Neural cell (in vitro differentiated cells): ENCODE data around the gene MLC1. TPM values are rescaled to one million over a fixed set of nuclear protein-coding genes. Genes with fewer than 3 reads are reported as not detected.

Experiments used
- H2AFZ ChIP-seq: fragments of 200-600, 300-800 bp; sonication (generic), shearing (Covaris generic); 2 replicates; pipeline ENCODE4 v1.6.0; 2014; ENCODE audit warnings: low read depth, mild to moderate bottlenecking, antibody characterized with exemption, low read length, moderate library complexity
- H3F3A ChIP-seq: fragments of 200-600 bp; shearing (Covaris generic); 2 replicates; pipeline ENCODE4 v1.6.1; 2016; ENCODE audit warnings: mild to moderate bottlenecking, moderate library complexity, mixed read lengths, antibody characterized with exemption, low read length; ENCODE audit not compliant: insufficient read depth, poor library complexity, severe bottlenecking
- H3K27ac ChIP-seq: fragments of 200-600, 300-800 bp; sonication (generic), shearing (Covaris generic); 2 replicates; pipeline ENCODE4 v1.5.1; 2014; ENCODE audit warnings: mild to moderate bottlenecking, low read length, moderate library complexity
- H3K27me3 ChIP-seq: fragments of 300-800, 200-600 bp; sonication (generic), shearing (Covaris generic); 2 replicates; pipeline ENCODE4 v1.6.0; 2014; ENCODE audit warnings: mild to moderate bottlenecking, low read depth, low read length, moderate library complexity; ENCODE audit not compliant: insufficient read depth
- H3K36me3 ChIP-seq: fragments of 300-800, 200-600 bp; sonication (generic), shearing (Covaris generic); 2 replicates; pipeline ENCODE4 v1.5.1; 2014; ENCODE audit warnings: mild to moderate bottlenecking, antibody characterized with exemption, low read length, moderate library complexity; ENCODE audit not compliant: insufficient read depth
- H3K4me2 ChIP-seq: fragments of 300-800, 200-600 bp; sonication (generic), shearing (Covaris generic); 2 replicates; pipeline ENCODE4 v1.6.0; 2014; ENCODE audit warnings: mild to moderate bottlenecking, low read length
- H3K4me3 ChIP-seq: fragments of 300-800, 200-600 bp; sonication (generic), shearing (Covaris generic); 2 replicates; pipeline ENCODE4 v1.5.1; 2014; ENCODE audit warnings: mild to moderate bottlenecking, low read length, moderate library complexity
- H3K79me2 ChIP-seq: fragments of 200-600 bp; shearing (Covaris generic); replicated peaks from 2 replicates; pipeline ENCODE4 v1.6.0; 2014; ENCODE audit warnings: mild to moderate bottlenecking, low read length, moderate library complexity; ENCODE audit not compliant: insufficient read depth
- H3K9ac ChIP-seq: fragments of 300-800, 200-600 bp; sonication (generic), shearing (Covaris generic); 2 replicates; pipeline ENCODE4 v1.6.1; 2016; ENCODE audit warnings: mild to moderate bottlenecking, low read length, mixed read lengths
- H3K9me2 ChIP-seq: fragments of 200-600 bp; shearing (Covaris generic); 2 replicates; pipeline ENCODE4 v1.6.1; 2016; ENCODE audit warnings: mild to moderate bottlenecking, low read length, mixed read lengths; ENCODE audit not compliant: insufficient read depth
- H3K9me3 ChIP-seq: fragments of 200-600, 300-800 bp; sonication (generic), shearing (Covaris generic); 2 replicates; pipeline ENCODE4 v1.6.1; 2016; ENCODE audit warnings: mild to moderate bottlenecking, mixed run types, low read length, moderate library complexity, mixed read lengths
- H4K20me1 ChIP-seq: fragments of 200-600 bp; shearing (Covaris generic); 2 replicates; pipeline ENCODE4 v1.6.1; 2016; ENCODE audit warnings: mild to moderate bottlenecking, mixed run types; ENCODE audit not compliant: insufficient read depth
- EP300 ChIP-seq: fragments of 450-650 bp; conservative IDR thresholded peaks from 2 replicates; pipeline ENCODE4 v1.6.1; 2014; ENCODE audit warnings: antibody characterized with exemption, mild to moderate bottlenecking, moderate library complexity; ENCODE audit not compliant: poor library complexity, severe bottlenecking
- EZH2 ChIP-seq: fragments of 200-600, 300-800 bp; shearing (Covaris generic), sonication (generic); IDR thresholded peaks from 2 replicates; pipeline ENCODE4 v1.6.1; 2014; ENCODE audit warnings: antibody characterized with exemption, low read length, borderline replicate concordance, mild to moderate bottlenecking; ENCODE audit not compliant: insufficient read depth, poor library complexity, severe bottlenecking
- MXI1 ChIP-seq: fragments of 450-650 bp; conservative IDR thresholded peaks from 2 replicates; pipeline ENCODE4 v1.6.1; 2014; ENCODE audit warnings: antibody characterized with exemption, mild to moderate bottlenecking; ENCODE audit not compliant: poor library complexity, severe bottlenecking
- POLR2AphosphoS5 ChIP-seq: IDR thresholded peaks from 2 replicates; pipeline ENCODE4 v1.6.1; 2012
- RAD21 ChIP-seq: fragments of 450-650 bp; conservative IDR thresholded peaks from 2 replicates; pipeline ENCODE4 v1.6.1; 2014; ENCODE audit warnings: antibody characterized with exemption, mild to moderate bottlenecking, moderate library complexity
- SMC3 ChIP-seq: fragments of 450-650 bp; conservative IDR thresholded peaks from 2 replicates; pipeline ENCODE4 v1.6.1; 2014; ENCODE audit warnings: antibody characterized with exemption, mild to moderate bottlenecking, moderate library complexity; ENCODE audit not compliant: poor library complexity
- TAF1 ChIP-seq: IDR thresholded peaks from 2 replicates; pipeline ENCODE4 v1.6.1; 2012; ENCODE audit warnings: low read depth
- polyA plus RNA-seq: library from polyadenylated mRNA; depleted of rRNA; stranded (reverse); fragments of >200 nt; gene quantifications from 2 replicates; pipeline ENCODE4 v1.2.3, GENCODE V29; 2014
- TF ChIP-seq, protein P1 (sequence below): IDR thresholded peaks from 2 replicates; pipeline ENCODE4 v1.6.1; 2012; ENCODE audit warnings: borderline replicate concordance
- TF ChIP-seq, protein P2 (sequence below): fragments of 450-650 bp; IDR thresholded peaks from 2 replicates; pipeline ENCODE4 v1.5.1; 2014; ENCODE audit warnings: antibody characterized with exemption, mild to moderate bottlenecking, moderate library complexity; ENCODE audit not compliant: poor library complexity, severe bottlenecking

MLC1 gene
- polyA plus RNA-seq, 1 donor from 2014 or later, result not detected

DNA sequence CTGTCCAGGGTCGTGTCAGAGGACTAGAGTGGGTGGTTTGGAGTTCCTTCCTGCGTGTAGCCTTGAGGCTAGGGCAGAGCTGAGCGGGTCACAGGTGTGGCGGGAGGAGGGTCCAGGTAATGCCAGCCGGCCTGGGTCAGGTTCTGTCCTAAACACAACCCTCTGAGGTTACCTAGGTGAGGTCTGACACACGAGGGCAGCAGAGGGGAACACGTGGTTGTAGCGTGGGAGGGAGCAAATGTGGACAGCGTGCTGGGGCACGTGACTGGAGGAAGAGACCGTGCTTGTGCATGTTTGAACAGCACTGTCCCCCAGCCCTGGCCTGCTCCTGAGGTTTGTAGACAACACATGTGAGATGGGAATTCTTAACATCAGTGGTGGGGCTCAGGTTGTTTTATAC lies 17.7 kb upstream of the MLC1 start:
- no peak overlapping the region for H2AFZ ChIP-seq
- no peaks in the 10 kb centered on the region for H3K36me3 ChIP-seq
- no peak overlapping the region for H3K4me3 ChIP-seq

DNA sequence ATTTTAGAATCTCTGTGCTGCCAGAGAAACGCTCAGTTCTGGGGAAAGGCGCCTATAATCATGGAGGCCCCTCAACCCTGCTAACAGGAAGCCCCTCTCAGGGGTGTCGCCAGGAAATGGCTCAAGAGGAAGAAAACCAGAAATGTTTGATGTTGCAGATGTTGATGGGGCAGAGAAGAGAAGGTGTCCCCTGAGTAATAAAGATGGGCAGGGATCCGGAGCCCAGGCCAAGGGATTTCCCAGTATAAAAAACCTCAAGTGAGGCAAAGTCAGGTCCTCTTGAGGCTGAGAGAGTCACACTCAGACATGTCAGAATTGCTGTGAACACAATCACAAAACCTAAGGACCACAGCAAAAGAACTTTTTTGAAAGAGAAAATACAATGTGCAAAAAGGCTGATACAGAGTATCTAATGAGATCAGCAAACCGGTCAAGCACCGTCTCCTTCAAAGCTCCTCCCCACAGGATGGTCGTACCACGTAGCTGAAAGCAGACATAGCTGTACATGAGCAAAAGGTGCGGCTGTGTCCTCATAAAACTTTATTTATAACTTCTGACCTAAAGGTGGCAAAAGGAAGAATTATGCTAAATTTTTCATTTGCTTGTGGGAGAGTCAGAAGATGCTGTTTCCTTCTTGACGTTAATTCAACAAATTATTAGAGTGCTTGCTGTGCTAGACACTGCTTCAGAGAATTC lies 16.8 kb upstream of the MLC1 start:
- no peaks in the 10 kb centered on the region for H3K9me2 ChIP-seq
- H3K4me2 ChIP-seq, result no peak overlapping the region
- no peaks in the 10 kb centered on the region for H3K9me3 ChIP-seq
- H3K9ac ChIP-seq, result no peak overlapping the region
- TF ChIP-seq, protein P1, sequence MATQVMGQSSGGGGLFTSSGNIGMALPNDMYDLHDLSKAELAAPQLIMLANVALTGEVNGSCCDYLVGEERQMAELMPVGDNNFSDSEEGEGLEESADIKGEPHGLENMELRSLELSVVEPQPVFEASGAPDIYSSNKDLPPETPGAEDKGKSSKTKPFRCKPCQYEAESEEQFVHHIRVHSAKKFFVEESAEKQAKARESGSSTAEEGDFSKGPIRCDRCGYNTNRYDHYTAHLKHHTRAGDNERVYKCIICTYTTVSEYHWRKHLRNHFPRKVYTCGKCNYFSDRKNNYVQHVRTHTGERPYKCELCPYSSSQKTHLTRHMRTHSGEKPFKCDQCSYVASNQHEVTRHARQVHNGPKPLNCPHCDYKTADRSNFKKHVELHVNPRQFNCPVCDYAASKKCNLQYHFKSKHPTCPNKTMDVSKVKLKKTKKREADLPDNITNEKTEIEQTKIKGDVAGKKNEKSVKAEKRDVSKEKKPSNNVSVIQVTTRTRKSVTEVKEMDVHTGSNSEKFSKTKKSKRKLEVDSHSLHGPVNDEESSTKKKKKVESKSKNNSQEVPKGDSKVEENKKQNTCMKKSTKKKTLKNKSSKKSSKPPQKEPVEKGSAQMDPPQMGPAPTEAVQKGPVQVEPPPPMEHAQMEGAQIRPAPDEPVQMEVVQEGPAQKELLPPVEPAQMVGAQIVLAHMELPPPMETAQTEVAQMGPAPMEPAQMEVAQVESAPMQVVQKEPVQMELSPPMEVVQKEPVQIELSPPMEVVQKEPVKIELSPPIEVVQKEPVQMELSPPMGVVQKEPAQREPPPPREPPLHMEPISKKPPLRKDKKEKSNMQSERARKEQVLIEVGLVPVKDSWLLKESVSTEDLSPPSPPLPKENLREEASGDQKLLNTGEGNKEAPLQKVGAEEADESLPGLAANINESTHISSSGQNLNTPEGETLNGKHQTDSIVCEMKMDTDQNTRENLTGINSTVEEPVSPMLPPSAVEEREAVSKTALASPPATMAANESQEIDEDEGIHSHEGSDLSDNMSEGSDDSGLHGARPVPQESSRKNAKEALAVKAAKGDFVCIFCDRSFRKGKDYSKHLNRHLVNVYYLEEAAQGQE, result no peak
- TF ChIP-seq EZH2, result no peak
- TF ChIP-seq, protein P2, sequence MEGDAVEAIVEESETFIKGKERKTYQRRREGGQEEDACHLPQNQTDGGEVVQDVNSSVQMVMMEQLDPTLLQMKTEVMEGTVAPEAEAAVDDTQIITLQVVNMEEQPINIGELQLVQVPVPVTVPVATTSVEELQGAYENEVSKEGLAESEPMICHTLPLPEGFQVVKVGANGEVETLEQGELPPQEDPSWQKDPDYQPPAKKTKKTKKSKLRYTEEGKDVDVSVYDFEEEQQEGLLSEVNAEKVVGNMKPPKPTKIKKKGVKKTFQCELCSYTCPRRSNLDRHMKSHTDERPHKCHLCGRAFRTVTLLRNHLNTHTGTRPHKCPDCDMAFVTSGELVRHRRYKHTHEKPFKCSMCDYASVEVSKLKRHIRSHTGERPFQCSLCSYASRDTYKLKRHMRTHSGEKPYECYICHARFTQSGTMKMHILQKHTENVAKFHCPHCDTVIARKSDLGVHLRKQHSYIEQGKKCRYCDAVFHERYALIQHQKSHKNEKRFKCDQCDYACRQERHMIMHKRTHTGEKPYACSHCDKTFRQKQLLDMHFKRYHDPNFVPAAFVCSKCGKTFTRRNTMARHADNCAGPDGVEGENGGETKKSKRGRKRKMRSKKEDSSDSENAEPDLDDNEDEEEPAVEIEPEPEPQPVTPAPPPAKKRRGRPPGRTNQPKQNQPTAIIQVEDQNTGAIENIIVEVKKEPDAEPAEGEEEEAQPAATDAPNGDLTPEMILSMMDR, result no peak
- H2AFZ ChIP-seq, result no peak overlapping the region
- no peaks in the 10 kb centered on the region for H3K79me2 ChIP-seq
- no peaks in the 10 kb centered on the region for H4K20me1 ChIP-seq
- H3K4me3 ChIP-seq, result no peak overlapping the region
- no peak overlapping the region for H3K27ac ChIP-seq
- H3K36me3 ChIP-seq, result no peaks in the 10 kb centered on the region
- no peaks in the 10 kb centered on the region for H3K27me3 ChIP-seq
- H3F3A ChIP-seq, result no peaks in the 10 kb centered on the region

More for the DNA sequence above, 17.7 kb upstream of the MLC1 start:
- no peaks in the 10 kb centered on the region for H3F3A ChIP-seq
- H3K9me3 ChIP-seq, result no peaks in the 10 kb centered on the region
- H3K9ac ChIP-seq, result no peak overlapping the region
- no peaks in the 10 kb centered on the region for H3K27me3 ChIP-seq
- H4K20me1 ChIP-seq, result no peaks in the 10 kb centered on the region
- no peaks in the 10 kb centered on the region for H3K79me2 ChIP-seq
- H3K9me2 ChIP-seq, result no peaks in the 10 kb centered on the region
- no peak overlapping the region for H3K27ac ChIP-seq
- H3K4me2 ChIP-seq, result no peak overlapping the region
- TF ChIP-seq MXI1 (no peak), RAD21 (no peak), TAF1 (no peak), SMC3 (no peak), EZH2 (no peak), EP300 (no peak), POLR2AphosphoS5 (no peak)
- TF ChIP-seq, protein P1, result no peak
- TF ChIP-seq, protein P2, result no peak
